Adrenal gland (tissue), 12 donors: ENCODE measurements around the gene DDX31. TPM values are rescaled to one million over a fixed set of nuclear protein-coding genes. Genes with fewer than 3 reads are reported as not detected.
A peak's percentile ranks its signal among the peaks of the same experiment; 100 is the strongest.

Experiments used
- DNase-seq, 7 donors: peaks; one replicate each; pipeline ENCODE4 v3.0.0-alpha.2; 2019 to 2020
- H3K27ac ChIP-seq, 5 donors: fragments of 200-600 bp; sonication (generic) in 4 of 5; 1 replicate in 3 of 5; 2 replicates in 2 of 5; pipeline versions ENCODE4 v1.5.1 to v1.8.0; 2016 to 2020; ENCODE audit warnings: mild to moderate bottlenecking in 1 of 5
- H3K27me3 ChIP-seq: fragments of 200-600 bp; 2 replicates; pipeline ENCODE4 v1.8.0; 2021
- H3K36me3 ChIP-seq, 2 donors: fragments of 200-600 bp; replicated peaks in 1 of 2; 1 replicate in 1 of 2; 2 replicates in 1 of 2; pipeline versions ENCODE4 v1.5.1 to v1.8.0; 2018 to 2022
- H3K4me1 ChIP-seq, 2 donors: fragments of 200-600 bp; replicated peaks in 1 of 2; 1 replicate in 1 of 2; 2 replicates in 1 of 2; pipeline versions ENCODE4 v1.5.1 to v1.8.0; 2018 to 2021
- H3K4me3 ChIP-seq, 4 donors: fragments of 200-600 bp; sonication (generic) in 3 of 4; one replicate each; pipeline ENCODE4 v1.5.1; 2016 to 2018
- H3K9me3 ChIP-seq, 3 donors: fragments of 200-600 bp; sonication (generic) in 1 of 3; replicated peaks in 1 of 3; 1 replicate in 2 of 3; 2 replicates in 1 of 3; pipeline versions ENCODE4 v1.5.1 to v1.8.0; 2016 to 2021
- CTCF ChIP-seq, 6 experiments: fragments of 450-650 bp in 4 of 6; fragments of 200-600 bp in 2 of 6; sonication (generic) in 1 of 6; IDR thresholded peaks; 1 replicate in 5 of 6; 2 replicates in 1 of 6; pipeline versions ENCODE4 v1.5.1 to v1.8.0; 2016 to 2021; ENCODE audit warnings: antibody characterized with exemption in 6 of 6, mild to moderate bottlenecking in 2 of 6, moderate library complexity in 1 of 6
- POLR2A ChIP-seq, 2 donors: fragments of 450-650 bp; IDR thresholded peaks; one replicate each; pipeline ENCODE4 v1.6.1; 2017; ENCODE audit warnings: antibody characterized with exemption in 2 of 2, mild to moderate bottlenecking in 2 of 2, moderate library complexity in 1 of 2
- WGBS, 4 donors: extraction: QIAGEN DNeasy Blood & Tissue Kit in 2 of 4; methylation state at CpG; one replicate each; pipeline versions ENCODE4 v1.1.5 to v1.1.7; 2013 to 2017; 5-methylcytosine and 5-hydroxymethylcytosine counted together
- intact Hi-C, 2 donors: fragments of 100-400 bp; cut with DNase I; formaldehyde crosslinking; loops; one replicate each; pipeline versions ENCODE4 v1.14.1 to v1.15.0; 2022 to 2023
- polyA plus RNA-seq, 3 donors: library from polyadenylated mRNA; stranded (reverse); fragments of 200-250 nt in 2 of 3; fragments of 350-450 nt in 1 of 3; fragmentation: Illumina TruSeq in 1 of 3; extraction: RNeasy Lipid Tissue Mini Kit (QIAGEN cat#74804) in 1 of 3; gene quantifications; one replicate each; pipeline ENCODE4 v1.2.3, GENCODE V29; 2013 to 2014
- total RNA-seq, 9 donors: library from RNA; depleted of rRNA in 4 of 9; stranded (reverse); fragments of >200 nt in 4 of 9; fragments of 120-200 nt in 1 of 9; fragmentation: NEBNext Ultra II Directional in 1 of 9; extraction: Animal tissue kit (Norgen Biotek cat#: 25700) in 1 of 9; gene quantifications; one replicate each; pipeline versions ENCODE4 v1.1.0 to v1.2.4, GENCODE V29; 2013 to 2023
- donor health status: healthy with polysubstance abuse.
- donor health status: Bipolar disorder and iron deficiency.
- donor health status: DM: yes; HTN: yes; CAD: no.
- donor health status: DM: no; HTN: no; CAD: no.
- donor health status: DM: no; HTN: no; CAD: no.
- donor health status: DM: yes; HTN: yes; CAD: no.

The DDX31 gene
- total and polyA plus RNA-seq, 12 donors, result 7.4 to 13.8 (median 9.7) TPM

GRCh38 chr9:132627106-132627505 lies 42.7 kb downstream of the DDX31 start:
- Histone ChIP-seq H3K4me3 (no peak overlapping the region), H3K36me3 (peaks cover 0 to 50% of the 10 kb centered on the region in 2 donors), H3K9me3 (no peaks in the 10 kb centered on the region), H3K27me3 (no peaks in the 10 kb centered on the region), H3K4me1 (no peaks in the 10 kb centered on the region), H3K27ac (no peak overlapping the region)
- DNase-seq, result no peak
- TF ChIP-seq CTCF (IDR thresholded peaks at IDR 0.05) (no peak), POLR2A (IDR thresholded peaks at IDR 0.05) (no peak)
- intact Hi-C loops, result no loop called here
- 76 to 86% (median 83%) methylated on average over 7 of the region's 7 CpGs for WGBS, 4 donors

- no peak overlapping the region for H3K27ac ChIP-seq
- H3K27me3 ChIP-seq, result no peaks in the 10 kb centered on the region
- no peaks in the 10 kb centered on the region for H3K4me1 ChIP-seq
- DNase-seq, result no peak
- H3K9me3 ChIP-seq, result no peaks in the 10 kb centered on the region
- no peak overlapping the region for H3K4me3 ChIP-seq
- peaks cover 0 to 50% of the 10 kb centered on the region in 2 donors for H3K36me3 ChIP-seq
- intact Hi-C loops, result no loop called here
- 86 to 95% (median 92%) methylated on average over 5 of the region's 5 CpGs for WGBS, 4 donors
- TF ChIP-seq CTCF (IDR thresholded peaks at IDR 0.05), result no peak
- no peak for TF ChIP-seq POLR2A (IDR thresholded peaks at IDR 0.05)
These were observed 43.5 kb downstream of the DDX31 start for GRCh38 chr9:132626285-132626684.

GRCh38 chr9:132622159-132622558 lies 47.6 kb downstream of the DDX31 start:
- H3K27me3 ChIP-seq, result no peaks in the 10 kb centered on the region
- H3K4me3 ChIP-seq, result no peak overlapping the region
- TF ChIP-seq POLR2A (IDR thresholded peaks at IDR 0.05), result no peak
- no peak for TF ChIP-seq CTCF (IDR thresholded peaks at IDR 0.05)
- no peaks in the 10 kb centered on the region for H3K4me1 ChIP-seq
- no peaks in the 10 kb centered on the region for H3K9me3 ChIP-seq
- DNase-seq, result peak in 1 of 7 donors; percentile 16
- peaks cover 0 to 31% of the 10 kb centered on the region in 2 donors for H3K36me3 ChIP-seq
- 60 to 67% (median 63%) methylated on average over 5 of the region's 5 CpGs for WGBS, 4 donors
- intact Hi-C loops, result no loop called here
- H3K27ac ChIP-seq, result no peak overlapping the region

GRCh38 chr9:132616725-132617124 lies 53.1 kb downstream of the DDX31 start:
- Histone ChIP-seq H3K36me3 (peaks cover 0 to 27% of the 10 kb centered on the region in 2 donors), H3K9me3 (no peaks in the 10 kb centered on the region), H3K27me3 (no peaks in the 10 kb centered on the region), H3K4me1 (no peaks in the 10 kb centered on the region), H3K4me3 (no peak overlapping the region), H3K27ac (no peak overlapping the region)
- intact Hi-C loops, result no loop called here
- 88 to 96% (median 94%) methylated on average over 5 of the region's 5 CpGs for WGBS, 4 donors
- TF ChIP-seq POLR2A (IDR thresholded peaks at IDR 0.05), result no peak
- TF ChIP-seq CTCF (IDR thresholded peaks at IDR 0.05), result no peak
- no peak for DNase-seq
